Sigmoid colon (tissue), 7 donors: ENCODE results near the gene CDH20. TPM values are rescaled to one million over a fixed set of nuclear protein-coding genes. Genes with fewer than 3 reads are reported as not detected.

Experiments
- DNase-seq: peaks from one replicate; pipeline ENCODE4 v3.0.0-alpha.2; 2019
- H3K27ac ChIP-seq, 4 donors: fragments of 200-600 bp; sonication (generic); one replicate each; pipeline ENCODE4 v1.5.1; 2016 to 2019; ENCODE audit warnings: mild to moderate bottlenecking in 1 of 4
- H3K27me3 ChIP-seq, 3 donors: fragments of 200-600 bp; sonication (generic); one replicate each; pipeline ENCODE4 v1.5.1; 2019; ENCODE audit warnings: mild to moderate bottlenecking in 1 of 3
- H3K36me3 ChIP-seq, 4 donors: fragments of 200-600 bp; sonication (generic); one replicate each; pipeline ENCODE4 v1.5.1; 2016 to 2019
- H3K4me1 ChIP-seq, 4 donors: fragments of 200-600 bp; sonication (generic); one replicate each; pipeline ENCODE4 v1.5.1; 2017 to 2019
- H3K4me3 ChIP-seq, 4 donors: fragments of 200-600 bp; sonication (generic); one replicate each; pipeline ENCODE4 v1.5.1; 2017 to 2019; ENCODE audit warnings: mild to moderate bottlenecking in 2 of 4, moderate library complexity in 1 of 4
- H3K9me3 ChIP-seq, 4 donors: fragments of 200-600 bp in 3 of 4; sonication (generic) in 3 of 4; one replicate each; pipeline versions ENCODE4 v1.5.1 to v1.6.1; 2013 to 2019
- EP300 ChIP-seq, 4 donors: sonication (generic); formaldehyde crosslinking; IDR thresholded peaks; one replicate each; pipeline ENCODE4 v1.6.1; 2017; ENCODE audit warnings: antibody characterized with exemption in 4 of 4
- POLR2A ChIP-seq, 2 donors: fragments of 450-650 bp; IDR thresholded peaks; one replicate each; pipeline ENCODE4 v1.6.1; 2016; ENCODE audit warnings: antibody characterized with exemption in 2 of 2, mild to moderate bottlenecking in 2 of 2, moderate library complexity in 2 of 2
- POLR2AphosphoS5 ChIP-seq, 4 donors: sonication (generic); formaldehyde crosslinking; IDR thresholded peaks; one replicate each; pipeline ENCODE4 v1.6.1; 2017; ENCODE audit warnings: antibody characterized with exemption in 4 of 4
- WGBS, 2 donors: extraction: QIAGEN DNeasy Blood & Tissue Kit; methylation state at CpG; one replicate each; pipeline ENCODE4 v1.1.7; 2013; 5-methylcytosine and 5-hydroxymethylcytosine counted together
- intact Hi-C: fragments of 100-400 bp; cut with DNase I; formaldehyde crosslinking; loops from one replicate; pipeline ENCODE4 v1.15.1; 2023
- polyA plus RNA-seq, 3 donors: library from polyadenylated mRNA; stranded (reverse); fragments of 200-250 nt; gene quantifications; one replicate each; pipeline ENCODE4 v1.2.3, GENCODE V29; 2013
- total RNA-seq, 4 donors: library from RNA; depleted of rRNA; stranded (reverse); fragments of >200 nt; gene quantifications; one replicate each; pipeline ENCODE4 v1.1.0, GENCODE V29; 2016
- TF ChIP-seq, protein P1 (sequence below), 4 experiments: fragments of 450-650 bp in 3 of 4; fragments of 200-600 bp in 1 of 4; IDR thresholded peaks; one replicate each; pipeline ENCODE4 v1.5.1; 2016 to 2019; ENCODE audit warnings: antibody characterized with exemption in 4 of 4, mild to moderate bottlenecking in 3 of 4, moderate library complexity in 2 of 4
- donor health status: healthy with polysubstance abuse.
- donor health status: Bipolar disorder and iron deficiency.
- donor health status: healthy.

CDH20 gene
- total and polyA plus RNA-seq, 7 donors: under 0.01 to 0.33 (median 0.21) TPM; not detected in 3

DNA sequence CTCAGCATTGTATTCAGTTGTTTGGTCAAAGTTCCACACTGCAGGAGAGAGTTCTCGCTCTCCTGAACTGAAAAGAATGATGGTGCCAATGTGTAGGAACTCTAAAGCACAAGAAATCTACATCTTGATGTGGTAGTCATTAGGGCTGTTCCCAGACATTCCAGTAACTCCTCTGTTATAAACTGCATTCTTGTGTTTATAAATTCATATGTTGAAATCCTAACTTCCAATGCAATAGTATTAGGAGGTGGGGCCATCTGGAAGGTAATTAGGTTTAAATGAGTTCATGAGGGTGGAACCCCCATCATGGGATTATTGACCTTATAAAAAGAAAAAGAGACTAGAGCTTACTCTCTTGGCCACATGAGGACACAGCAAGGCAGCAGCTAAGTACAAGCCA is 239.6 kb downstream of the CDH20 start:
- Histone ChIP-seq H3K4me3 (no peak overlapping the region), H3K4me1 (peaks cover 0 to 12% (median 2%) of the 10 kb centered on the region in 4 donors), H3K27ac (no peak overlapping the region), H3K27me3 (no peaks in the 10 kb centered on the region), H3K9me3 (no peaks in the 10 kb centered on the region), H3K36me3 (no peaks in the 10 kb centered on the region)
- TF ChIP-seq POLR2A (IDR thresholded peaks at IDR 0.05) (no peak), EP300 (IDR thresholded peaks at IDR 0.05) (no peak), POLR2AphosphoS5 (IDR thresholded peaks at IDR 0.05) (no peak)
- TF ChIP-seq, protein P1, sequence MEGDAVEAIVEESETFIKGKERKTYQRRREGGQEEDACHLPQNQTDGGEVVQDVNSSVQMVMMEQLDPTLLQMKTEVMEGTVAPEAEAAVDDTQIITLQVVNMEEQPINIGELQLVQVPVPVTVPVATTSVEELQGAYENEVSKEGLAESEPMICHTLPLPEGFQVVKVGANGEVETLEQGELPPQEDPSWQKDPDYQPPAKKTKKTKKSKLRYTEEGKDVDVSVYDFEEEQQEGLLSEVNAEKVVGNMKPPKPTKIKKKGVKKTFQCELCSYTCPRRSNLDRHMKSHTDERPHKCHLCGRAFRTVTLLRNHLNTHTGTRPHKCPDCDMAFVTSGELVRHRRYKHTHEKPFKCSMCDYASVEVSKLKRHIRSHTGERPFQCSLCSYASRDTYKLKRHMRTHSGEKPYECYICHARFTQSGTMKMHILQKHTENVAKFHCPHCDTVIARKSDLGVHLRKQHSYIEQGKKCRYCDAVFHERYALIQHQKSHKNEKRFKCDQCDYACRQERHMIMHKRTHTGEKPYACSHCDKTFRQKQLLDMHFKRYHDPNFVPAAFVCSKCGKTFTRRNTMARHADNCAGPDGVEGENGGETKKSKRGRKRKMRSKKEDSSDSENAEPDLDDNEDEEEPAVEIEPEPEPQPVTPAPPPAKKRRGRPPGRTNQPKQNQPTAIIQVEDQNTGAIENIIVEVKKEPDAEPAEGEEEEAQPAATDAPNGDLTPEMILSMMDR (IDR thresholded peaks at IDR 0.05): no peak
- DNase-seq: no peak
- WGBS, 2 donors: 87 to 91% methylated on average over 1 of the region's 1 CpG
- intact Hi-C loops: no loop called here

DNA sequence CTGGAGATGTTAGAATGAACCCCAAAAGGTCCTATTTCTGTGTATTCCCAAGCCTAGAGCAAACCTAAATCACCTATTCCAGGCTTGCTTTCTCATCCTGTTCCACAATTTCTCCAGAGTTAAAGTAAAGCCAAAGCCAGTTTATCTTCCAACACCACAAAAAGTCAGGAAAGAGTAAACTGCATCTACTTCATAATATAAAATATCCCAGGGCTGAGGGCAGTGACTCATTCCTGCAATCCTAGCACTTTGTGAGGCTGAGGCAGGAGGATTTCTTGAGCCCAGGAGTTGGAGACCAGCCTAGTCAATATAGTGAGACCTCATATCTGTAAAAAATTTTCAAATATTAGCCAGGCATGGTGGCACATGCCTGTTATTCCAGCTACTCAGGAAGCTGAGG is 241.4 kb downstream of the CDH20 start:
- no peaks in the 10 kb centered on the region for H3K9me3 ChIP-seq
- DNase-seq: no peak
- TF ChIP-seq POLR2A (IDR thresholded peaks at IDR 0.05) (no peak), POLR2AphosphoS5 (IDR thresholded peaks at IDR 0.05) (no peak), EP300 (IDR thresholded peaks at IDR 0.05) (no peak)
- TF ChIP-seq, protein P1 (IDR thresholded peaks at IDR 0.05): no peak
- no peaks in the 10 kb centered on the region for H3K27me3 ChIP-seq
- H3K36me3 ChIP-seq: no peaks in the 10 kb centered on the region
- peaks cover 0 to 7% (median 2%) of the 10 kb centered on the region in 4 donors for H3K4me1 ChIP-seq
- intact Hi-C loops: no loop called here
- no peak overlapping the region for H3K27ac ChIP-seq
- H3K4me3 ChIP-seq: no peak overlapping the region

DNA sequence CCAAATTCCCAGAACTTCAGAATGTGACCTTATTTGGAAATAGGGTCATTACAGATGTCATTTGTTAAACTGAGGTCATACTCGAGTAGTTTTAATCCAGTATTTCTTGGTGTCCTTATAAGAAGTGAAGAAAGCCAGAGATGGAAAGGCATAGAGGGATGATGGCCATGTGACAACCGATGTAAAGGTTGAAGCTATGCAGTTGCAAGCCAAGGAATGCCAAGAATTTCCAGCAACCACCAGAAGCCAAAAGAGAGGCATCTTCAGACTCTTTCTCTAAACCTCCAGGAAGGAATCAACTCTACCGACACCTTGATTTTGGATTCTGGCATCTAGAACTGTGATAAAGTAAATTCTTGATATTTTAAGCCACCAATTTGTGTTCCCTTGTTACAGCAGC is 242.2 kb downstream of the CDH20 start:
- H3K36me3 ChIP-seq: no peaks in the 10 kb centered on the region
- no peak overlapping the region for H3K27ac ChIP-seq
- intact Hi-C loops: no loop called here
- no peak for DNase-seq
- H3K9me3 ChIP-seq: no peaks in the 10 kb centered on the region
- 81 to 84% methylated on average over 3 of the region's 3 CpGs for WGBS, 2 donors
- H3K4me3 ChIP-seq: no peak overlapping the region
- TF ChIP-seq POLR2A (IDR thresholded peaks at IDR 0.05) (no peak), POLR2AphosphoS5 (IDR thresholded peaks at IDR 0.05) (no peak), EP300 (IDR thresholded peaks at IDR 0.05) (no peak)
- TF ChIP-seq, protein P1 (IDR thresholded peaks at IDR 0.05): no peak
- H3K27me3 ChIP-seq: no peaks in the 10 kb centered on the region
- H3K4me1 ChIP-seq: peaks cover 0 to 6% (median 2%) of the 10 kb centered on the region in 4 donors

DNA sequence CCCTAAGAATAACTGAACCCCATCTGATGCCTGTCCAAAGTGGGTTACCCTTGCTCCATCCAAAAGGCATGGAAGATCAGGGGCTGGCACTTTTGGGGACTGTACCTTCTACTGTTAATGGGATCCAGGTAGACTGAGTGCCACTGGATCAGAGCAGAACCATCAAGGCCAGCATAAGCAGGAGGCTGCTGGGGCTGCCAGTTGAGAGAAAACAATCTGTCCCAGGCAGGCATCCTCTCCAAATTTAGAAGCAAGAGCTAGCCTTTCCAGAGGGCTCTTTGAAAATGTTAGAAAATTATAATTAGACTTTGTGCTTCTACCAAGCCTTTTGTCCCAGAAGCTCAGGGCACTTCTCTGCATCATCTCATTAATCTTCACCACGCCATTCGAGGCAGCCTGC is 245.6 kb downstream of the CDH20 start:
- Histone ChIP-seq H3K4me1 (peaks cover 0 to 19% (median 9%) of the 10 kb centered on the region in 4 donors), H3K4me3 (no peak overlapping the region), H3K36me3 (no peaks in the 10 kb centered on the region), H3K27ac (no peak overlapping the region), H3K27me3 (no peaks in the 10 kb centered on the region), H3K9me3 (no peaks in the 10 kb centered on the region)
- no peak for DNase-seq
- WGBS, 2 donors: 83 to 91% methylated on average over 2 of the region's 2 CpGs
- intact Hi-C loops: no loop called here
- TF ChIP-seq EP300 (IDR thresholded peaks at IDR 0.05) (no peak), POLR2AphosphoS5 (IDR thresholded peaks at IDR 0.05) (no peak), POLR2A (IDR thresholded peaks at IDR 0.05) (no peak)
- TF ChIP-seq, protein P1 (IDR thresholded peaks at IDR 0.05): no peak

DNA sequence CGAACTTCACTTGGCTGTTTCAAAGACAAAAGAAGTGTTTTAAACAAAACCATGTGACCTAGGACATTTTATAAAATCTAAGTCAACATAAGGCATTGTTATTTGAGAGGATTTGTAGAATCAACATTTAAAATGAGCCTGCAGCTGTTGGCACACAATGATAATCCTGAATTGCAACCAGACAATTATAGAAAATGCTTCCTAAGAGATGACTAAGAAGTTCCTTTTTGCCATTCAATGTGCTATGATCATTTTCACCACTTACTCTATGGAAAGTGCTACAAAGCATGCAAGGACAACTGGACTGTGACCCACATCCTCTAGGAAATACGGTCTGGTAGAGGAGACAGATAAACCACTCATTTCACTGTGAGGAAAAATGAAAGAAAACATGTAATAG is 246.4 kb downstream of the CDH20 start:
- intact Hi-C loops: no loop called here
- Histone ChIP-seq H3K27me3 (no peaks in the 10 kb centered on the region), H3K9me3 (no peaks in the 10 kb centered on the region), H3K27ac (no peak overlapping the region), H3K4me1 (peaks cover 0 to 19% (median 9%) of the 10 kb centered on the region in 4 donors), H3K4me3 (no peak overlapping the region), H3K36me3 (no peaks in the 10 kb centered on the region)
- TF ChIP-seq POLR2AphosphoS5 (IDR thresholded peaks at IDR 0.05) (no peak), POLR2A (IDR thresholded peaks at IDR 0.05) (no peak), EP300 (IDR thresholded peaks at IDR 0.05) (no peak)
- TF ChIP-seq, protein P1 (IDR thresholded peaks at IDR 0.05): no peak
- DNase-seq: no peak
- 40 to 47% methylated on average over 2 of the region's 2 CpGs for WGBS, 2 donors
